GM20431 (cell line): ENCODE measurements around the gene PHF13.
"Not testable (repeated sequence)": the region's sequence is repeated elsewhere in the genome, so short reads cannot be mapped to it uniquely, and the experiment has no call there.

Source experiments
- in situ Hi-C: fragments of 300-500 bp; cut with MseI, MboI; formaldehyde crosslinking; loops from one replicate; pipeline ENCODE4 v1.15.0; 2020; ENCODE audit warnings: low sequenced_read_pairs; ENCODE audit not compliant: unreplicated experiment

PHF13 gene

DNA sequence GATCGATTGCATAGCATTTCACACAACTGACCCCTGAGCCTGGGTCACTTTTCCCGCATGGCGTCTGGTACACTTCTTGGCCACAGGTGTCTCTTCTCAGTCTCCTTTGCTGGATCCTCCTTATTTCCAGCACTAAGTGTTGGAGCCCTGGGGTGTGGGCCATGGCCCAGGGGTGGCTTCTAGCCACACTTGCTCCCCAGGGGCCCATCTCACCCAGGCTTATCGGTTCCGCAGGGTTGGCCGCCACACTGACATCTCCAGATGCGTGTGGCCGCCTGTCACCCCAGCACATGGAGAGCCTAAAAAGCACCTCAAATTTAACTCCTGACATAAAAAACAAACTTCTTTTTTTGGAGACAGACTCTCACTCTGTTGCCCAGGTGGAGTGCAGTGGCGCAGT lies 13.5 kb downstream of the PHF13 start:
- in situ Hi-C loops = no loop called here

DNA sequence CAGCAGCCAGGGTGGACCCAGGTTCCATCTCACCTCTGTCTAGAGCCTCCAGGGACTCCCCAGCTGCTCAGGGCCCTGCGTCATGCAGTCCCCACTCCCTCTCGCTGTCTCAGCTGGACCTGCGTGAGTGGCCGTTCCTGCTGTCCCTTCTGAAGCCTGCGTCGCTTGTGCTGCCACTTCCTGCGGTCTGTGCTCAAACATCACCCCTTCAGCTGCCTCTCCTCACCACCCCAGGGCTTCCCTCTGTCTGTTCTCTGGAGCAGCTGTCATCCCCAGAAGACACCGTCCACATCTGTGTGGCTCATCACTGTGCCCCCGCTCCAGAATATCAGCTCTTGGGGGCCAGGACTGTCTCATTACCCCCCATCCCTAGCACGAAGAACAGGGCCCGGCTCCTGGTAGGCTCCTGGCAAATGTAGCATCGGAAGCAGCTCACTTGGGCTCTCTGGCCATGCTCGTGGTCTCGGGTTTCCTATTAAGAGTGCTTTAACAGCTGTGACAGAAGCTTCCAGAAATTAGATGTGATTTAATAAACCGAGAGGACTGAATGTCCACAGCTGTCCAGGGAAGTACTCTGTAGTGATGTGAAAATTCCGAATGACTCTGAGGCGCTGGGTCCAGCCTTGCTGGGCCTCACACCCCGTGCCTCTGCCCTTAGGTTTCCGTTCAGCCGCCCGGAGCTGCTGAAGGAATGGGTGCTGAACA lies 14.5 kb downstream of the PHF13 start:
- in situ Hi-C loops = no loop called here

GRCh38 chr1:6628971-6629479 lies 15.5 kb downstream of the PHF13 start:
- in situ Hi-C loops = no loop called here

- in situ Hi-C loops = no loop called here
Measured at GRCh38 chr1:6630027-6630426, 16.5 kb downstream of the PHF13 start.

- in situ Hi-C loops = no loop called here
Measured at GRCh38 chr1:6631058-6631457, 17.5 kb downstream of the PHF13 start.

- in situ Hi-C loops = no loop called here
Measured at GRCh38 chr1:6632588-6633514, 19.3 kb downstream of the PHF13 start.

- in situ Hi-C loops = no loop called here
Measured at GRCh38 chr1:6634371-6635052, 21.0 kb downstream of the PHF13 start.

DNA sequence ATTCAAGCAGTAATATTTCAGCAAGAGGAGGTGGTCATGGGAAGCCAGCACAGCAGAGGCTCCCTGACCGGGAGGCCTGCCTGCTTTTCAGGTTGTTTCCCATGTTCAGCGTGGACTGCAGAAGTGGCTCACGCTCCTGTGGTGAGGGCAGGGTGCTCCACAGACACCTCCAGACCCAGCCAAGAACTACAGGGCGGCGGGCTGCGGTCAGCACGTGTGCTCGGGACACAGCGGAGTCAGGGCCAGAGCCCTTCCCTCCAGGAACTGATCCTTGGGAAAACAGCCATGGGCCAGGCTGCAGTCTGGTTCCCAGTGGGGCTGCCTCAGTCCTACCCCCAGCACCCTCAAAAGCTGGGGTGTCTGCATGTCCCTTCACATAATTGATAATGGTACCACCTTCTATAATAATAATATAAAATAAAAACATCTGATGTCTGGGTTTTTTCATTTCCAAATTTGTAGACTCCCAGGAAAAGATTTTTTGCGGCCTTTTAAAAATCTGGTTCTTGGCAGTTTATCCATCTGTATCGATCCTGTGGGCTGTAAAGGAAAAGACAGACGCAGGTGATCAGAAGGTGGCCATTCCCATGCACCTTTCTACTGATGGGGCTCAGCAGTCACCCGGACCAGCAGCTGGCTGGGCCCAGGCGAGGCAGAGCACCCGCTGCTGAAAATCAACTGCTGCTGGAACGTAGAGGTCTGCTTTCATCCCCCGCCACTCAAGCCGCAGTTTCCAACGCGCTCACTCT lies 21.8 kb downstream of the PHF13 start:
- in situ Hi-C loops = no loop called here

GRCh38 chr1:6635910-6636760 lies 22.6 kb downstream of the PHF13 start:
- in situ Hi-C loops = no loop called here

GRCh38 chr1:6636778-6637177 lies 23.2 kb downstream of the PHF13 start:
- in situ Hi-C loops = not testable (repeated sequence)

DNA sequence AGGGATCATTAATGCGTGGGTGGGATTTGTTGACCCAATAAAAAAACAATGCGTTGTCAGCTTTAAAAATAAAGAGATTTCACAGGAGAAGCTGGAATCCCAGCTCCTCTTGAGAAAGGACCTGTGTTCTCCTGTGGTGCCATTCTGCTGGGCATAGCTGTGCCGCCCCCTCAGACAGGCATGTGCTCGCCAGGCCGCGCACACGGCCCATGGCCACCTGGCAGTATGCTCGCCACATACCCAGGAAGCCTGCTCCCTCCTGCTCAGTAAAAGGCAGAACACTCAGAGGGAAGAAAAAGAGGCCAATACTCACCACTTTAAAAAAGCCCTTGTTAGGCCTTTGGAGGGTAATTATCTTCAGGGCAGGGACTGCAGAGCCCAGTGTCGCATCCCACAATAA lies 24.2 kb downstream of the PHF13 start:
- in situ Hi-C loops = no loop called here

- in situ Hi-C loops = no loop called here
Measured at GRCh38 chr1:6638226-6638625, 24.7 kb downstream of the PHF13 start.

GRCh38 chr1:6640867-6641266 lies 27.3 kb downstream of the PHF13 start:
- in situ Hi-C loops = not testable (repeated sequence)

DNA sequence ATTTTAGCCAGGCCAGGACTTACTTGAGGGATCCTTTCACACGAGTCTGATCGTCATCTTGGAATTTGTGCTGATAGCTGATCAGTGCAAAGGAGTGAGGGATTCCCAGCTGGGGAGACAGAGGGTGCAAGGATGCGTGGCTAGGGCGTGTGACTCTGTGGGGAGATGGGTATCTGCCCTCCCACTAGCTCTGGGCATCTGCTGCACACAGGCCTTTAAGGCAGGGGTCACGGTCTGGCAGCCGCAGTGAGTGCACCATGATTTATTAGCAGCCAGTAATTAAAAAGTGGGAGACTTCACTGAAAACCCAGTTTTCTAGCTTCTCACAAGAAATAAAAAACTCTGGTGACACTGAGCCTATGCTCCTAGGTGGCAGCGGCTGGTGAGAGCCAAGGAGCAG lies 31.5 kb downstream of the PHF13 start:
- in situ Hi-C loops = no loop called here

- in situ Hi-C loops = no loop called here
Measured at GRCh38 chr1:6646499-6647148, 33.1 kb downstream of the PHF13 start.

DNA sequence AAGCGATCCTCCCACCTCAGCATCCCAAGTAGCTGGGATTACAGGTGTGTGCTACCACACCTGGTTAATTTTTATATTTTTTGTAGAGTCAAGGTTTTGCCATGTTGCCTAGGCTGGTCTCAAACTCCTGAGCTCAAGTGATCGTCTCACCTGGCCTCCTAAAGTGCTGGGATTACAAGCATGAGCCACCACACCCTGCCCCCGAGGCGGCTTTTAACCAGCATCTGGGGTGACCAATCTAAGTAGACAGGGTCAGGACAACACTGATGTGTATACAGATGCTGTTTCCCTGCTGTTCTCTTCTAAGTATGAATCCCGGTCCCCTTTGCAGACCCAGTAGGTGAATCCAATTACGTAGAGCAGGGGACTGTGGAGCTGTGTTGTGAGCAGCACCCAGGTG lies 35.0 kb downstream of the PHF13 start:
- in situ Hi-C loops = no loop called here

- in situ Hi-C loops = no loop called here
Measured at GRCh38 chr1:6651909-6652308, 38.4 kb downstream of the PHF13 start.

DNA sequence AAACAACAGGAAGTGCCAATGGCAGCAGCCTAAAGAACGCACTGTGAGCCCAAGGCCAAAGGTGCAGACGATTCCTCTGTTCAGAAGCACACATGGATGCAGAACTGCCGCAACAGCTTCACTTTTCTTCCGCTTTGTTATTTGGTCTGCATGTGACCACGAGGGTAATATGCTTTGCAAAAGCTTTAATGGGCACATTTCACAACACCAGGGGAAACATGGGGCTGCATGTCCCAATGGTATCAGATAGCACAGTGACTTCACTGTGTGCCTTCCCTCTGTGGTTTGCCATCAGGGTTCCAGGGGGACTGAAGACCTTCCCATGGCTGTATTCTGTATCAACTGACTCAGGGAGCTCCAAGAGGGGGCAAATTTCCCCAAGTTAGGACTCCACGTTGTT lies 39.5 kb downstream of the PHF13 start:
- in situ Hi-C loops = no loop called here
